ENCODE data around the gene SENP3.

DNA sequence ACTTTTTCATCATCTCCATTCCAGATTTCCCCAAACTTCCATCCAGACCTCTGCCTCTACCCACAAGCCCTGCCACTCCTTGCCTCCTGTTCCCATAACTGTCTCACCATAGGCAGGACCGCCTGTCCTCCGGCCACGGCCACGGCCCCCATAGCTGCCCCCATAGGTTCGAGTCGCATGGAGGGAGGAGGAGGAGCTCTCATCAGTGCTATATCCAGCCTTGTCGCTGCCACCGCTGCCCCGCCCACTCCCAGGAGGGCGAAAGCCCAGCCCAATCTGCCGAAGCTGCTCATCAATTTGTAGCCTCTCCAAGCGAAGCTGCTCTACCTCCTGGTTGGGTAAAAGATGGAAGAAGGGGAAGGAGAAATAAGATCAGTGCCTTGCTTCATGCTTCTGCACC lies 31.6 kb downstream of the SENP3 start:
- TF ChIP-seq EZH2 (IDR thresholded peaks at IDR 0.05; ENCODE audit: insufficient read depth, poor library complexity, severe bottlenecking) (no peak), EZH2phosphoT487 (IDR thresholded peaks at IDR 0.05; ENCODE audit: insufficient read depth, low read depth) (no peak)
